ENCODE data around the gene CALCOCO1. TPM values are rescaled to one million over a fixed set of nuclear protein-coding genes. Genes with fewer than 3 reads are reported as not detected.
A peak's percentile ranks its signal among the peaks of the same experiment; 100 is the strongest.

The CALCOCO1 gene
- total and polyA plus RNA-seq, 2 of the 13 experiments (the other 11 are each of a cell fraction or from before 2014, with no cell fraction given) = 7.7 to 47.7 TPM

DNA sequence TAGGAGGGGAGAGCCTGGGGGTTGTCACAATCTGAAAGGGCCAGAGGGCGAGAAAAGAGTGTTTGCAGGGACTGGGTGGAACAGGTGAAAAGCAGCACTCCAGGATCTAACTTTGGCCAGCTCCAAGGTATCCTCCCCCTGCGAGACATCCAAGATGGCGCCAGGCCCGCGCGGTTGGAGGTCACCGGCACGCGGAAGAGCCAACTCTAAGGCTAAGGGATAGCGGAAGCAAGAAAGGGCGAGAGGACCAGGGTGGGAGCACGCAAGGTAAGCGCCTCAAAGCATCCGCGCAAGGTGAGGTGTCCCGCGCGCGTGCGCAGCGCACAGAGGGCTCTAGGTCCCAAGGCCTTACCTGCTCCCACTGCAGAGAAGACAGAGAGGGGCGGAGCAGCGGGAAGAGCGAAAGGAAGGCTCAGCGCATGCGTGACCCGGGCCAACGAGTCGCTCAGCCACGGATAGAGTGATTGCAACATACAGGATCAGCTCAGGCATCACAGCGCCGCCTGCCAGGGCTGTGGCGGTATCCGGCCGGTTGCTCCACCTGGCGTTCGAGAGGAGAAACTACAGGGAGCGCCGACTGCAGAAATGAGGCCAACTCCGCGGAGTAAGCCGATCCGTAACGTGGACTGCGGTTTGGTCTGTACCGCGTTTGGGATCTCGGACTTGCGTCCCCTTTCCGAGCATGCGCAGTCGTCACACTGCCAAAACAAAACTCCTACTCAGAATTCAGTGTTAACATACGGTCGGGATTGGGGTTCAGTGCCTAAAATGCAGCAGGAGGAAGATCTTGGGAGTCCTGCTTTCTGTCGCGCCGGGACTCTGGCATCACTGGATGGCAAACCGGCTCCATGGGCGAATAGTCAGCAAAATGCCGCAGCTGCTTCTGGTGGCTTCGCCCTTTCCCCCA lies 51.3 kb downstream of the CALCOCO1 start, which contains the start of gene ATP5MC2 (continued):
- TF ChIP-seq ZNF777 (CRISPR knock-in tag; IDR thresholded peaks at IDR 0.05) (no peak), TMF1 (CRISPR knock-in tag; IDR thresholded peaks at IDR 0.05; ENCODE audit: low read depth) (peak; percentile 94), ZNF251 (CRISPR knock-in tag; IDR thresholded peaks at IDR 0.05) (no peak), ERF (CRISPR knock-in tag; IDR thresholded peaks at IDR 0.05) (peak; percentile 96), HNF4G (IDR thresholded peaks at IDR 0.05; ENCODE audit: borderline replicate concordance, low read depth, low read length) (0 out of 2 replicates have a peak, but pooled peaks have one; percentile 4), HNF4G (CRISPR knock-in tag; IDR thresholded peaks at IDR 0.05; ENCODE audit: borderline replicate concordance, low read depth) (no peak; the same call in 1 of the 2 replicates), ZNF44 (CRISPR knock-in tag; IDR thresholded peaks at IDR 0.05) (peak; percentile 83), ZNF468 (CRISPR knock-in tag; IDR thresholded peaks at IDR 0.05) (peak; percentile 87; the same call in 1 of the 2 replicates), MATR3 (CRISPR knock-in tag; IDR thresholded peaks at IDR 0.05) (no peak), ZNF766 (CRISPR knock-in tag; IDR thresholded peaks at IDR 0.05; ENCODE audit: borderline replicate concordance) (peak; percentile 81; the same call in 1 of the 2 replicates), TBX3 (IDR thresholded peaks at IDR 0.05; ENCODE audit: borderline replicate concordance) (0 out of 2 replicates have a peak, but pooled peaks have one; percentile 9), MIER2 (CRISPR knock-in tag; IDR thresholded peaks at IDR 0.05) (0 out of 2 replicates have a peak, but pooled peaks have one; percentile 61), TP53 (CRISPR knock-in tag; conservative IDR thresholded peaks at IDR 0.05) (no peak), AGO2 (optimal IDR thresholded peaks at IDR 0.05; ENCODE audit: low read depth, low read length) (peak; percentile 69), SMC3 (IDR thresholded peaks at IDR 0.05; ENCODE audit: low read length) (peak; percentile 89), ZKSCAN8 (CRISPR knock-in tag; IDR thresholded peaks at IDR 0.05; ENCODE audit: borderline replicate concordance) (peak; percentile 76; the same call in 1 of the 2 replicates), EP300 (IDR thresholded peaks at IDR 0.05; ENCODE audit: low read depth in 2 of 2, low read length in 2 of 2) (0 out of 4 replicates have a peak, but pooled peaks of 1 of the 2 experiments have one; percentile 74), EP300 (CRISPR knock-in tag; IDR thresholded peaks at IDR 0.05; ENCODE audit: borderline replicate concordance) (peak; percentile 29; the same call in 1 of the 2 replicates), RAD51 (IDR thresholded peaks at IDR 0.05; ENCODE audit: borderline replicate concordance) (no peak), GATA4 (IDR thresholded peaks at IDR 0.05; ENCODE audit: borderline replicate concordance, low read depth) (no peak; the same call in 1 of the 2 replicates), NCOR1 (IDR thresholded peaks at IDR 0.05; ENCODE audit: borderline replicate concordance, low read length) (no peak), CENPX (CRISPR knock-in tag; IDR thresholded peaks at IDR 0.05) (no peak), RBFOX2 (IDR thresholded peaks at IDR 0.05; ENCODE audit: low read depth, low read length) (peak; percentile 92), TEAD3 (CRISPR knock-in tag; optimal IDR thresholded peaks at IDR 0.05; ENCODE audit: borderline replicate concordance) (peak; percentile 87)
- TF ChIP-seq, protein P1, sequence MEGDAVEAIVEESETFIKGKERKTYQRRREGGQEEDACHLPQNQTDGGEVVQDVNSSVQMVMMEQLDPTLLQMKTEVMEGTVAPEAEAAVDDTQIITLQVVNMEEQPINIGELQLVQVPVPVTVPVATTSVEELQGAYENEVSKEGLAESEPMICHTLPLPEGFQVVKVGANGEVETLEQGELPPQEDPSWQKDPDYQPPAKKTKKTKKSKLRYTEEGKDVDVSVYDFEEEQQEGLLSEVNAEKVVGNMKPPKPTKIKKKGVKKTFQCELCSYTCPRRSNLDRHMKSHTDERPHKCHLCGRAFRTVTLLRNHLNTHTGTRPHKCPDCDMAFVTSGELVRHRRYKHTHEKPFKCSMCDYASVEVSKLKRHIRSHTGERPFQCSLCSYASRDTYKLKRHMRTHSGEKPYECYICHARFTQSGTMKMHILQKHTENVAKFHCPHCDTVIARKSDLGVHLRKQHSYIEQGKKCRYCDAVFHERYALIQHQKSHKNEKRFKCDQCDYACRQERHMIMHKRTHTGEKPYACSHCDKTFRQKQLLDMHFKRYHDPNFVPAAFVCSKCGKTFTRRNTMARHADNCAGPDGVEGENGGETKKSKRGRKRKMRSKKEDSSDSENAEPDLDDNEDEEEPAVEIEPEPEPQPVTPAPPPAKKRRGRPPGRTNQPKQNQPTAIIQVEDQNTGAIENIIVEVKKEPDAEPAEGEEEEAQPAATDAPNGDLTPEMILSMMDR (CRISPR knock-in tag; IDR thresholded peaks at IDR 0.05) = peak; percentile 100
- TF ChIP-seq, protein P2, sequence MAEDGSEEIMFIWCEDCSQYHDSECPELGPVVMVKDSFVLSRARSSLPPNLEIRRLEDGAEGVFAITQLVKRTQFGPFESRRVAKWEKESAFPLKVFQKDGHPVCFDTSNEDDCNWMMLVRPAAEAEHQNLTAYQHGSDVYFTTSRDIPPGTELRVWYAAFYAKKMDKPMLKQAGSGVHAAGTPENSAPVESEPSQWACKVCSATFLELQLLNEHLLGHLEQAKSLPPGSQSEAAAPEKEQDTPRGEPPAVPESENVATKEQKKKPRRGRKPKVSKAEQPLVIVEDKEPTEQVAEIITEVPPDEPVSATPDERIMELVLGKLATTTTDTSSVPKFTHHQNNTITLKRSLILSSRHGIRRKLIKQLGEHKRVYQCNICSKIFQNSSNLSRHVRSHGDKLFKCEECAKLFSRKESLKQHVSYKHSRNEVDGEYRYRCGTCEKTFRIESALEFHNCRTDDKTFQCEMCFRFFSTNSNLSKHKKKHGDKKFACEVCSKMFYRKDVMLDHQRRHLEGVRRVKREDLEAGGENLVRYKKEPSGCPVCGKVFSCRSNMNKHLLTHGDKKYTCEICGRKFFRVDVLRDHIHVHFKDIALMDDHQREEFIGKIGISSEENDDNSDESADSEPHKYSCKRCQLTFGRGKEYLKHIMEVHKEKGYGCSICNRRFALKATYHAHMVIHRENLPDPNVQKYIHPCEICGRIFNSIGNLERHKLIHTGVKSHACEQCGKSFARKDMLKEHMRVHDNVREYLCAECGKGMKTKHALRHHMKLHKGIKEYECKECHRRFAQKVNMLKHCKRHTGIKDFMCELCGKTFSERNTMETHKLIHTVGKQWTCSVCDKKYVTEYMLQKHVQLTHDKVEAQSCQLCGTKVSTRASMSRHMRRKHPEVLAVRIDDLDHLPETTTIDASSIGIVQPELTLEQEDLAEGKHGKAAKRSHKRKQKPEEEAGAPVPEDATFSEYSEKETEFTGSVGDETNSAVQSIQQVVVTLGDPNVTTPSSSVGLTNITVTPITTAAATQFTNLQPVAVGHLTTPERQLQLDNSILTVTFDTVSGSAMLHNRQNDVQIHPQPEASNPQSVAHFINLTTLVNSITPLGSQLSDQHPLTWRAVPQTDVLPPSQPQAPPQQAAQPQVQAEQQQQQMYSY (CRISPR knock-in tag; IDR thresholded peaks at IDR 0.05) = peak; percentile 69; the same call in 1 of the 2 replicates

Measured in HepG2 (cell line).